H1 (cell line): ENCODE results near the gene CNFN. TPM values are rescaled to one million over a fixed set of nuclear protein-coding genes. Genes with fewer than 3 reads are reported as not detected.

Experiments used
- CHD7 ChIP-seq: fragments of 300-600 bp; sonication (generic); IDR thresholded peaks from 2 replicates; pipeline ENCODE4 v1.7.1; 2012; ENCODE audit warnings: low read length, moderate library complexity, mild to moderate bottlenecking, inconsistent platforms; ENCODE audit not compliant: insufficient replicate concordance
- CREB1 ChIP-seq: IDR thresholded peaks from 2 replicates; pipeline ENCODE4 v1.6.1; 2012; ENCODE audit warnings: inconsistent platforms
- TEAD4 ChIP-seq: IDR thresholded peaks from 2 replicates; pipeline ENCODE4 v1.6.1; 2012; ENCODE audit warnings: low read depth, low read length, inconsistent platforms, mixed read lengths
- polyA plus RNA-seq, 7 experiments: library from polyadenylated mRNA; depleted of rRNA in 3 of 7; stranded (reverse) in 5 of 7; unstranded in 2 of 7; fragments of >200 nt in 5 of 7; fragments of 200-250 nt in 2 of 7; gene quantifications; 1 replicate in 5 of 7; 2 replicates in 1 of 7; 4 replicates in 1 of 7; pipeline versions ENCODE4 v1.2.1 to v1.2.3, GENCODE V29; 2011 to 2013; ENCODE audit warnings: missing spikeins in 2 of 7, mixed read lengths in 2 of 7
- total RNA-seq: library from RNA; stranded (reverse); fragmentation: NEBNext Ultra II Directional; extraction: Animal tissue kit (Norgen Biotek cat#: 25700); gene quantifications from 2 replicates; pipeline ENCODE4 v1.2.1, GENCODE V29; 2021

Gene CNFN
- total and polyA plus RNA-seq, 2 of the 8 experiments (the other 6 are each of a cell fraction or from before 2014, with no cell fraction given) = 8.9 to 31.5 TPM

GRCh38 chr19:42427313-42427712, 37.2 kb upstream of the CNFN start, which contains the start of gene LIPE (continued):
- TF ChIP-seq CHD7 = no peak
- TF ChIP-seq TEAD4 = no peak
- TF ChIP-seq CREB1 = no peak
